Left renal pelvis (tissue), 4 donors: ENCODE data around the gene OPALIN. TPM values are rescaled to one million over a fixed set of nuclear protein-coding genes. Genes with fewer than 3 reads are reported as not detected.
A peak's percentile ranks its signal among the peaks of the same experiment; 100 is the strongest.

Experiments used
- DNase-seq, 4 donors: peaks; one replicate each; pipeline ENCODE4 v3.0.0-alpha.2; 2013; ENCODE audit warnings: low read depth in 4 of 4, low spot score in 3 of 4
- polyA plus RNA-seq, 4 donors: library from polyadenylated mRNA; unstranded; fragments of 120-200 nt; gene quantifications; one replicate each; pipeline ENCODE4 v1.2.1, GENCODE V29; 2013; ENCODE audit not compliant: insufficient read length in 4 of 4

OPALIN gene
- polyA plus RNA-seq, 4 donors, result not detected

- peak; percentile 66 to 82 (median 75) for DNase-seq
These were observed 16.4 kb upstream of the OPALIN start for GRCh38 chr10:96374985-96375830.

GRCh38 chr10:96374639-96374984 is 15.8 kb upstream of the OPALIN start:
- DNase-seq, result no peak

GRCh38 chr10:96374004-96374403 is 15.2 kb upstream of the OPALIN start:
- no peak for DNase-seq

GRCh38 chr10:96371356-96371755 is 12.6 kb upstream of the OPALIN start:
- DNase-seq, result no peak

- DNase-seq, result peak in 1 of 4 donors; percentile 31
These were observed 11.9 kb upstream of the OPALIN start for GRCh38 chr10:96370584-96371157.

GRCh38 chr10:96369890-96370583 is 11.2 kb upstream of the OPALIN start:
- no peak for DNase-seq

GRCh38 chr10:96368971-96369370 is 10.2 kb upstream of the OPALIN start:
- no peak for DNase-seq

- DNase-seq, result no peak
These were observed 8.7 kb upstream of the OPALIN start for GRCh38 chr10:96367470-96367869.

- DNase-seq, result no peak
These were observed 7.7 kb upstream of the OPALIN start for GRCh38 chr10:96366508-96366907.

- no peak for DNase-seq
These were observed 6.8 kb upstream of the OPALIN start for GRCh38 chr10:96365571-96365970.

GRCh38 chr10:96360766-96361165 is 2.0 kb upstream of the OPALIN start:
- DNase-seq, result no peak

GRCh38 chr10:96360331-96360730 is 1.5 kb upstream of the OPALIN start:
- DNase-seq, result no peak

GRCh38 chr10:96359616-96360015 is 814 bp upstream of the OPALIN start:
- no peak for DNase-seq

- DNase-seq, result no peak
These were observed 1.7 kb downstream of the OPALIN start for GRCh38 chr10:96357038-96357620.

- DNase-seq, result no peak
These were observed 6.2 kb downstream of the OPALIN start for GRCh38 chr10:96352582-96352981.

- DNase-seq, result no peak
These were observed 6.8 kb downstream of the OPALIN start for GRCh38 chr10:96352027-96352426.

GRCh38 chr10:96346295-96346694 is 12.5 kb downstream of the OPALIN start:
- DNase-seq, result no peak

GRCh38 chr10:96345222-96345621 is 13.6 kb downstream of the OPALIN start:
- DNase-seq, result no peak

- DNase-seq, result no peak
These were observed 14.6 kb downstream of the OPALIN start for GRCh38 chr10:96344178-96344577.

GRCh38 chr10:96342402-96342801 is 16.4 kb downstream of the OPALIN start:
- no peak for DNase-seq
